IMR-90 (cell line): ENCODE measurements around the gene PDF. TPM values are rescaled to one million over a fixed set of nuclear protein-coding genes. Genes with fewer than 3 reads are reported as not detected.

ENCODE experiments used
- ATAC-seq: fragments of 200-7000 bp; cut with Tn5 transposase; 2 replicates; pipeline ENCODE4 v1.9.1; 2020; ENCODE audit warnings: low read depth, mild to moderate bottlenecking, moderate library complexity
- BruUV-seq: library from RNA; stranded (reverse); fragments of 400-500 nt; replicated peaks from 2 replicates; lab custom pipeline; 2021; lab: Mats Ljungman, UMichigan
- CTCF ChIA-PET: fragments of 300-600 bp; formaldehyde crosslinking; extraction: SDS; loops from one replicate; lab custom pipeline; 2021; ENCODE audit warnings: antibody characterized with exemption; lab: Yijun Ruan, JAX
- POLR2A ChIA-PET: fragments of 300-600 bp; sonication (Branson Sonifier 250); formaldehyde crosslinking; loops from one replicate; lab custom pipeline; 2022; ENCODE audit warnings: antibody characterized with exemption; ENCODE audit not compliant: unreplicated experiment; lab: Charles Lee
- DNase-seq: peaks from one replicate; pipeline ENCODE4 v3.0.0; 2013
- H2AFZ ChIP-seq: replicated peaks from 2 replicates; pipeline ENCODE3; 2013; ENCODE audit warnings: low read length, mild to moderate bottlenecking; ENCODE audit not compliant: poor library complexity
- H2AK5ac ChIP-seq: 2 replicates; pipeline ENCODE4 v1.6.1; 2013; ENCODE audit warnings: low read depth, low read length, inconsistent platforms
- H2AK9ac ChIP-seq: replicated peaks from 2 replicates; pipeline ENCODE3; 2013; ENCODE audit warnings: mild to moderate bottlenecking, low read depth, low read length, moderate library complexity; ENCODE audit not compliant: poor library complexity
- H2BK120ac ChIP-seq: 2 replicates; pipeline ENCODE4 v1.6.1; 2013; ENCODE audit warnings: low read depth, low read length, inconsistent platforms
- H2BK15ac ChIP-seq: 3 replicates; pipeline ENCODE4 v1.6.1; 2013; ENCODE audit warnings: low read depth, low read length, inconsistent platforms
- H2BK20ac ChIP-seq: 2 replicates; pipeline ENCODE4 v1.6.1; 2013; ENCODE audit warnings: low read depth, mild to moderate bottlenecking, inconsistent platforms, low read length, moderate library complexity
- H2BK5ac ChIP-seq: 2 replicates; pipeline ENCODE4 v1.6.1; 2013; ENCODE audit warnings: mild to moderate bottlenecking, low read depth, low read length, inconsistent platforms; ENCODE audit not compliant: poor library complexity, severe bottlenecking
- H3K14ac ChIP-seq: replicated peaks from 2 replicates; pipeline ENCODE4 v1.6.1; 2013; ENCODE audit warnings: low read depth, low read length, inconsistent platforms
- H3K18ac ChIP-seq: 2 replicates; pipeline ENCODE4 v1.6.1; 2013; ENCODE audit warnings: low read depth, low read length, control low read depth
- H3K23ac ChIP-seq: 2 replicates; pipeline ENCODE4 v1.6.1; 2013; ENCODE audit warnings: low read depth, low read length, inconsistent platforms
- H3K27ac ChIP-seq: 2 replicates; pipeline ENCODE4 v1.5.1; 2013; ENCODE audit warnings: mild to moderate bottlenecking, control low read depth, low read length; ENCODE audit not compliant: insufficient read depth
- H3K27me3 ChIP-seq: 2 replicates; pipeline ENCODE4 v1.6.1; 2013; ENCODE audit warnings: low read length; ENCODE audit not compliant: control insufficient read depth, insufficient read depth
- H3K36me3 ChIP-seq: 2 replicates; pipeline ENCODE4 v1.6.1; 2013; ENCODE audit warnings: low read length, mixed read lengths; ENCODE audit not compliant: control insufficient read depth, insufficient read depth
- H3K4ac ChIP-seq: 2 replicates; pipeline ENCODE4 v1.6.1; 2013; ENCODE audit warnings: low read depth, low read length, inconsistent platforms
- H3K4me1 ChIP-seq: 2 replicates; pipeline ENCODE4 v1.6.1; 2013; ENCODE audit warnings: low read length, mixed read lengths; ENCODE audit not compliant: control insufficient read depth, insufficient read depth
- H3K4me2 ChIP-seq: 2 replicates; pipeline ENCODE4 v1.6.1; 2013; ENCODE audit warnings: low read depth, mild to moderate bottlenecking, control low read depth, low read length, moderate library complexity
- H3K4me3 ChIP-seq: 2 replicates; pipeline ENCODE4 v1.5.1; 2013; ENCODE audit warnings: low read depth, mild to moderate bottlenecking, control low read depth, low read length, moderate library complexity; ENCODE audit not compliant: insufficient read depth
- H3K56ac ChIP-seq: 2 replicates; pipeline ENCODE4 v1.6.1; 2013; ENCODE audit warnings: low read length, inconsistent platforms; ENCODE audit not compliant: insufficient read depth; ENCODE audit errors: extremely low read depth
- H3K79me1 ChIP-seq, 2 experiments: 2 replicates each; pipeline ENCODE4 v1.6.1; 2013; ENCODE audit warnings: low read length in 2 of 2, inconsistent platforms in 1 of 2, low read depth in 1 of 2
- H3K9ac ChIP-seq: 2 replicates; pipeline ENCODE4 v1.6.1; 2013; ENCODE audit warnings: low read depth, low read length, control low read depth
- H3K9me1 ChIP-seq: 2 replicates; pipeline ENCODE4 v1.6.1; 2013; ENCODE audit warnings: low read length, inconsistent platforms; ENCODE audit not compliant: insufficient read depth
- H3K9me3 ChIP-seq: 2 replicates; pipeline ENCODE4 v1.6.1; 2013; ENCODE audit warnings: low read length; ENCODE audit not compliant: control insufficient read depth, insufficient read depth
- H4K20me1 ChIP-seq: 2 replicates; pipeline ENCODE4 v1.6.1; 2013; ENCODE audit warnings: low read length, inconsistent platforms; ENCODE audit not compliant: insufficient read depth
- H4K5ac ChIP-seq: 2 replicates; pipeline ENCODE4 v1.6.1; 2013; ENCODE audit warnings: mild to moderate bottlenecking, low read depth, low read length, control low read depth
- H4K8ac ChIP-seq, 2 experiments: 2 replicates each; pipeline ENCODE4 v1.6.1; 2013; ENCODE audit warnings: low read depth in 2 of 2, low read length in 2 of 2, control low read depth in 1 of 2, inconsistent platforms in 1 of 2
- H4K91ac ChIP-seq: 2 replicates; pipeline ENCODE4 v1.6.1; 2013; ENCODE audit warnings: low read depth, low read length, inconsistent platforms; ENCODE audit not compliant: insufficient read depth
- CHD1 ChIP-seq: IDR thresholded peaks from 2 replicates; pipeline ENCODE4 v1.6.1; 2012; ENCODE audit warnings: low read depth, low read length, improper control_type of control experiment
- CTCF ChIP-seq: conservative IDR thresholded peaks from 2 replicates; pipeline ENCODE4 v1.5.1; 2012; ENCODE audit warnings: mild to moderate bottlenecking, low read depth, low read length, improper control_type of control experiment
- FOS ChIP-seq: fragments of 150-350 bp; IDR thresholded peaks from 2 replicates; pipeline ENCODE4 v1.6.1; 2016; ENCODE audit warnings: low read depth, low read length
- MAZ ChIP-seq: IDR thresholded peaks from 2 replicates; pipeline ENCODE4 v1.6.1; 2012; ENCODE audit warnings: low read depth, mild to moderate bottlenecking, low read length, improper control_type of control experiment, moderate library complexity, borderline replicate concordance
- MXI1 ChIP-seq: IDR thresholded peaks from 2 replicates; pipeline ENCODE4 v1.6.1; 2012; ENCODE audit warnings: low read depth, mild to moderate bottlenecking, low read length, moderate library complexity, borderline replicate concordance
- NFE2L2 ChIP-seq: fragments of 150-350 bp; IDR thresholded peaks from 2 replicates; pipeline ENCODE4 v1.6.1; 2016; ENCODE audit warnings: low read depth, mild to moderate bottlenecking, low read length
- POLR2A ChIP-seq: IDR thresholded peaks from 2 replicates; pipeline ENCODE4 v1.6.1; 2012; ENCODE audit warnings: mild to moderate bottlenecking, low read depth, low read length
- RAD21 ChIP-seq: IDR thresholded peaks from 2 replicates; pipeline ENCODE4 v1.6.1; 2012; ENCODE audit warnings: low read length, improper control_type of control experiment
- RCOR1 ChIP-seq: IDR thresholded peaks from 2 replicates; pipeline ENCODE4 v1.6.1; 2012; ENCODE audit warnings: mild to moderate bottlenecking, low read length, improper control_type of control experiment; ENCODE audit not compliant: insufficient replicate concordance
- RFX5 ChIP-seq: IDR thresholded peaks from 2 replicates; pipeline ENCODE4 v1.8.0; 2012; ENCODE audit warnings: low read depth, mild to moderate bottlenecking, low read length, moderate library complexity
- SMC3 ChIP-seq: fragments of 150-350 bp; IDR thresholded peaks from 2 replicates; pipeline ENCODE4 v1.6.1; 2016; ENCODE audit warnings: low read depth, mild to moderate bottlenecking, antibody characterized with exemption, low read length, moderate library complexity
- USF2 ChIP-seq: fragments of 150-350 bp; IDR thresholded peaks from 2 replicates; pipeline ENCODE4 v1.6.1; 2017; ENCODE audit warnings: mild to moderate bottlenecking, antibody characterized with exemption, low read length, low read depth
- WGBS, 2 experiments: methylation state at CpG; one replicate each; pipeline versions ENCODE4 v1.1.5 to v1.1.7; 2013; ENCODE audit warnings: missing lambda C conversion rate in 2 of 2; ENCODE audit not compliant: insufficient read length in 1 of 2; ENCODE audit errors: extremely low coverage in 2 of 2; 5-methylcytosine and 5-hydroxymethylcytosine counted together
- dilution Hi-C: fragments of 300-500 bp; cut with HindIII; formaldehyde crosslinking; loops from one replicate; pipeline ENCODE4 v1.14.3; 2018; ENCODE audit warnings: low sequenced_read_pairs; ENCODE audit not compliant: unreplicated experiment
- in situ Hi-C: fragments of 300-500 bp; cut with MboI; formaldehyde crosslinking; loops from 3 replicates; pipeline ENCODE4 v1.14.3; 2019; ENCODE audit warnings: low sequenced_read_pairs, inconsistent platforms, mixed read lengths
- intact Hi-C: fragments of 100-400 bp; cut with micrococcal nuclease; formaldehyde crosslinking; loops from 2 replicates; pipeline ENCODE4 v1.10.0; 2022
- polyA plus RNA-seq, 3 experiments: library from polyadenylated mRNA; depleted of rRNA; stranded (reverse); fragments of >200 nt; gene quantifications; 2 replicates each; pipeline ENCODE4 v1.2.3, GENCODE V29; 2012; ENCODE audit warnings: low replicate concordance in 1 of 3
- total RNA-seq: library from RNA; depleted of rRNA; stranded (reverse); fragments of >200 nt; gene quantifications from 2 replicates; pipeline ENCODE4 v1.2.3, GENCODE V29; 2012

The PDF gene
- total and polyA plus RNA-seq, 2 of the 4 experiments (the other 2 are of a cell fraction), result 4.5 to 6.4 TPM

GRCh38 chr16:69310653-69311532, 19.5 kb downstream of the PDF start, which contains the start of gene VPS4A:
VPS4A (plus strand) TSS chr16:69311350; CDS start chr16:69311512, 162 bp downstream.
- WGBS, 2 experiments, result 2% methylated on average over 37 of the region's 70 CpGs; no CpG with 5 or more reads in 1 of the 2 experiments
- Histone ChIP-seq H3K14ac (peak within 1 kb of the TSS; percentile 83), H3K4me1 (peaks cover 4% of the 10 kb centered on the region), H2AK5ac (peak within 1 kb of the TSS; percentile 68), H2AK9ac (peak within 1 kb of the TSS; percentile 84), H3K9me3 (no peaks in the 10 kb centered on the region), H3K27me3 (no peaks in the 10 kb centered on the region), H4K8ac (peak within 1 kb of the TSS; percentile 97 to 98), H3K18ac (peak within 1 kb of the TSS; percentile 78; the same call in 1 of the 2 replicates), H2BK20ac (no peak within 1 kb of the TSS), H3K9ac (peak within 1 kb of the TSS; percentile 85), H2BK15ac (no peak within 1 kb of the TSS), H3K4ac (peak within 1 kb of the TSS; percentile 80), H3K56ac (peak within 1 kb of the TSS; percentile 58), H3K79me1 (peaks cover 14 to 44% of the 10 kb centered on the region in 2 experiments), H3K4me3 (peak within 1 kb of the TSS; percentile 78), H4K91ac (peak within 1 kb of the TSS; percentile 66), H2AFZ (peak within 1 kb of the TSS; percentile 96), H2BK5ac (peak within 1 kb of the TSS; percentile 84), H2BK120ac (no peak within 1 kb of the TSS), H3K4me2 (peak within 1 kb of the TSS; percentile 98), H4K20me1 (peaks cover 30% of the 10 kb centered on the region), H3K27ac (peak within 1 kb of the TSS; percentile 84), H3K23ac (peak within 1 kb of the TSS; percentile 97), H4K5ac (peak within 1 kb of the TSS; percentile 93), H3K36me3 (peaks cover 16% of the 10 kb centered on the region), H3K9me1 (peaks cover 6% of the 10 kb centered on the region; the same call in 1 of the 2 replicates)
- ChIA-PET CTCF (interaction anchor here (0.5 kb wide), 1 partner anchor 142 kb away, joined by 3 read pairs; no protein-coding TSS in a partner anchor), POLR2A (no interaction called here)
- TF ChIP-seq MAZ, result peak; percentile 54; the same call in 1 of the 2 replicates
- peak; percentile 43; the same call in 1 of the 2 replicates for TF ChIP-seq SMC3
- 0 out of 2 replicates have a peak, but pooled peaks have one; percentile 42 for TF ChIP-seq CHD1
- no peak for TF ChIP-seq FOS
- peak; percentile 49 for TF ChIP-seq RAD21
- no peak for TF ChIP-seq RFX5
- no peak for TF ChIP-seq RCOR1
- TF ChIP-seq NFE2L2, result no peak
- TF ChIP-seq USF2, result no peak
- TF ChIP-seq POLR2A, result peak; percentile 70
- no peak for TF ChIP-seq MXI1
- TF ChIP-seq CTCF, result peak; percentile 96
- ATAC-seq (peak; percentile 99), DNase-seq (peak; percentile 94)
- intact Hi-C loops (loop anchor here (1.0 kb wide), 1 partner anchor 161 kb away; no protein-coding TSS in a partner anchor), dilution Hi-C loops (no loop called here), in situ Hi-C loops (no loop called here)
- no TSS peak for BruUV-seq
